ENCODE results near the gene FBXL5. TPM values are rescaled to one million over a fixed set of nuclear protein-coding genes. Genes with fewer than 3 reads are reported as not detected.
A peak's percentile ranks its signal among the peaks of the same experiment; 100 is the strongest.

FBXL5 gene
- total RNA-seq, 3 donors from 2014 or later (not counting 1 experiment from before 2014, with no cell fraction given) = 80.2 to 111 (median 92.8) TPM

- peaks cover 4% of the 10 kb centered on the region for H3K4me1 ChIP-seq (ENCODE audit: control insufficient read depth, insufficient read depth, low read length)
- H3K36me3 Mint-ChIP-seq = no peaks in the 10 kb centered on the region
Measured at GRCh38 chr4:15667006-15667405, 11.8 kb upstream of the FBXL5 start.

GRCh38 chr4:15665753-15666365 lies 10.7 kb upstream of the FBXL5 start:
- no peaks in the 10 kb centered on the region for H3K27me3 ChIP-seq (ENCODE audit: control insufficient read depth, insufficient read depth, low read length)
- peak overlapping the region; percentile 15 for H3K27ac ChIP-seq (ENCODE audit: low read length)
- H3K27ac Mint-ChIP-seq = peak overlapping the region in 1 of 2 donors; percentile 13
- no peaks in the 10 kb centered on the region for H3K9me3 ChIP-seq (ENCODE audit: control insufficient read depth, insufficient read depth, low read length)
- no peak overlapping the region for H3K4me3 ChIP-seq (ENCODE audit: low read length)
- 97% methylated on average over 2 of the region's 3 CpGs for WGBS (ENCODE audit: insufficient coverage)
- ATAC-seq (peak; percentile 31 to 79 (median 40)), DNase-seq (no peak)
- no peaks in the 10 kb centered on the region for H3K36me3 Mint-ChIP-seq
- peaks cover 15 to 17% of the 10 kb centered on the region in 2 donors for H3K4me1 Mint-ChIP-seq
- no peak overlapping the region for H3K4me3 Mint-ChIP-seq
- intact Hi-C loops (cut with micrococcal nuclease) = no loop called here
- H3K36me3 ChIP-seq (ENCODE audit: control insufficient read depth, insufficient read depth, low read length) = no peaks in the 10 kb centered on the region
- peaks cover 4% of the 10 kb centered on the region for H3K4me1 ChIP-seq (ENCODE audit: control insufficient read depth, insufficient read depth, low read length)
- no peak for TF ChIP-seq CTCF (IDR thresholded peaks at IDR 0.05)
- no peaks in the 10 kb centered on the region for H3K9me3 Mint-ChIP-seq
- no peaks in the 10 kb centered on the region for H3K27me3 Mint-ChIP-seq (ENCODE audit: low read depth in 2 of 2)

More at GRCh38 chr4:15667006-15667405, 11.8 kb upstream of the FBXL5 start:
- Histone ChIP-seq H3K27me3 (ENCODE audit: control insufficient read depth, insufficient read depth, low read length) (no peaks in the 10 kb centered on the region), H3K4me3 (ENCODE audit: low read length) (no peak overlapping the region), H3K9me3 (ENCODE audit: control insufficient read depth, insufficient read depth, low read length) (no peaks in the 10 kb centered on the region), H3K27ac (ENCODE audit: low read length) (no peak overlapping the region), H3K36me3 (ENCODE audit: control insufficient read depth, insufficient read depth, low read length) (no peaks in the 10 kb centered on the region)
- TF ChIP-seq CTCF (IDR thresholded peaks at IDR 0.05) = no peak
- ATAC-seq = no peak
- intact Hi-C loops (cut with micrococcal nuclease) = no loop called here
- Mint-ChIP-seq H3K4me1 (peaks cover 15 to 17% of the 10 kb centered on the region in 2 donors), H3K4me3 (no peak overlapping the region), H3K9me3 (no peaks in the 10 kb centered on the region), H3K27ac (no peak overlapping the region), H3K27me3 (ENCODE audit: low read depth in 2 of 2) (no peaks in the 10 kb centered on the region)
- 98% methylated on average over 3 of the region's 4 CpGs for WGBS (ENCODE audit: insufficient coverage)
- DNase-seq = no peak

- Mint-ChIP-seq H3K27me3 (ENCODE audit: low read depth in 2 of 2) (no peaks in the 10 kb centered on the region), H3K4me3 (no peak overlapping the region), H3K4me1 (peaks cover 5 to 9% of the 10 kb centered on the region in 2 donors), H3K27ac (peak overlapping the region in 1 of 2 donors; percentile 11), H3K9me3 (no peaks in the 10 kb centered on the region), H3K36me3 (no peaks in the 10 kb centered on the region)
- no peak overlapping the region for H3K27ac ChIP-seq (ENCODE audit: low read length)
- TF ChIP-seq CTCF (IDR thresholded peaks at IDR 0.05) = no peak
- DNase-seq (no peak), ATAC-seq (no peak)
- 100% methylated on average over 4 of the region's 5 CpGs for WGBS (ENCODE audit: insufficient coverage)
- intact Hi-C loops (cut with micrococcal nuclease) = loop anchor here (10.0 kb wide), 1 partner anchor 185 kb away; no protein-coding TSS in a partner anchor
- H3K9me3 ChIP-seq (ENCODE audit: control insufficient read depth, insufficient read depth, low read length) = no peaks in the 10 kb centered on the region
- H3K4me3 ChIP-seq (ENCODE audit: low read length) = no peak overlapping the region
- no peaks in the 10 kb centered on the region for H3K36me3 ChIP-seq (ENCODE audit: control insufficient read depth, insufficient read depth, low read length)
- H3K4me1 ChIP-seq (ENCODE audit: control insufficient read depth, insufficient read depth, low read length) = peaks cover 9% of the 10 kb centered on the region
- no peaks in the 10 kb centered on the region for H3K27me3 ChIP-seq (ENCODE audit: control insufficient read depth, insufficient read depth, low read length)
Measured at GRCh38 chr4:15659768-15660570, 4.8 kb upstream of the FBXL5 start.

Data from natural killer cell (primary cell).